Activated CD4-positive, alpha-beta memory T cell treated with anti-CD3 and anti-CD28 coated beads for 36 hours (primary cell): ENCODE data around the gene GLYATL1B. TPM values are rescaled to one million over a fixed set of nuclear protein-coding genes. Genes with fewer than 3 reads are reported as not detected.
A peak's percentile ranks its signal among the peaks of the same experiment; 100 is the strongest.
"Not testable (repeated sequence)": the region's sequence is repeated elsewhere in the genome, so short reads cannot be mapped to it uniquely, and the experiment has no call there.

Experiments used
- CTCF ChIA-PET: fragments of 350-600 bp; sonication (Branson Sonifier 250); formaldehyde crosslinking; loops from one replicate; lab custom pipeline; 2021; ENCODE audit warnings: antibody characterized with exemption, inconsistent platforms; lab: Charles Lee
- POLR2A ChIA-PET: fragments of 350-600 bp; sonication (Branson Sonifier 250); formaldehyde crosslinking; loops from one replicate; lab custom pipeline; 2021; ENCODE audit warnings: antibody characterized with exemption; lab: Charles Lee
- DNase-seq: peaks from one replicate; pipeline ENCODE4 v3.0.0-alpha.2; 2020
- H3K27ac Mint-ChIP-seq: one replicate; pipeline ENCODE4 v1.8.0; 2021; ENCODE audit warnings: mixed read lengths
- H3K27me3 Mint-ChIP-seq: one replicate; pipeline ENCODE4 v1.8.0; 2021; ENCODE audit warnings: mixed read lengths
- H3K36me3 Mint-ChIP-seq: one replicate; pipeline ENCODE4 v1.8.0; 2021; ENCODE audit warnings: mixed read lengths
- H3K4me1 Mint-ChIP-seq: one replicate; pipeline ENCODE4 v1.8.0; 2021; ENCODE audit warnings: low read depth, mixed read lengths
- H3K4me3 Mint-ChIP-seq: one replicate; pipeline ENCODE4 v1.8.0; 2021; ENCODE audit warnings: mild to moderate bottlenecking, mixed read lengths
- H3K9me3 Mint-ChIP-seq: one replicate; pipeline ENCODE4 v1.8.0; 2021; ENCODE audit warnings: mixed read lengths
- intact Hi-C: fragments of 100-400 bp; cut with micrococcal nuclease; formaldehyde crosslinking; loops from one replicate; pipeline ENCODE4 v1.15.1; 2023
- total RNA-seq, 2 experiments: library from RNA; stranded (reverse); gene quantifications; one replicate each; pipeline ENCODE4 v1.2.3, GENCODE V29; 2021

Gene GLYATL1B
- total RNA-seq, 2 experiments from 2014 or later: not detected

- CTCF ChIA-PET: interaction anchor here (0.5 to 4.7 kb wide), 15 partner anchors 9 to 64 kb away, joined by 3 to 52 read pairs (median 4); partner anchors contain the start of genes FAM111B and GLYATL1B
Observed at GRCh38 chr11:59097938-59098337, 11.8 kb downstream of the GLYATL1B start.

GRCh38 chr11:59102259-59102765 lies 16.2 kb downstream of the GLYATL1B start:
- H3K27me3 Mint-ChIP-seq: peaks cover 9% of the 10 kb centered on the region
- POLR2A ChIA-PET: no interaction called here
- H3K27ac Mint-ChIP-seq: no peak overlapping the region
- H3K4me1 Mint-ChIP-seq: peaks cover 25% of the 10 kb centered on the region
- CTCF ChIA-PET: interaction anchor here (0.7 to 9.3 kb wide), 5 partner anchors 12 to 56 kb away, joined by 3 to 73 read pairs (median 5); no protein-coding TSS in a partner anchor
- DNase-seq: peak; percentile 85
- H3K36me3 Mint-ChIP-seq: no peaks in the 10 kb centered on the region
- H3K4me3 Mint-ChIP-seq: peak overlapping the region; percentile 67
- H3K9me3 Mint-ChIP-seq: no peaks in the 10 kb centered on the region
- intact Hi-C loops: loop anchor here (1.0 to 5.0 kb wide), 2 partner anchors 34 to 45 kb away; no protein-coding TSS in a partner anchor

More at GRCh38 chr11:59097938-59098337, 11.8 kb downstream of the GLYATL1B start:
- H3K9me3 Mint-ChIP-seq, H3K4me3 Mint-ChIP-seq, H3K36me3 Mint-ChIP-seq, POLR2A ChIA-PET, H3K27ac Mint-ChIP-seq, DNase-seq: not testable (repeated sequence)
- intact Hi-C loops: loop anchor here (1.0 kb wide), 2 partner anchors 38 to 60 kb away; no protein-coding TSS in a partner anchor
- Mint-ChIP-seq H3K27me3 (peaks cover 14% of the 10 kb centered on the region), H3K4me1 (peaks cover 12% of the 10 kb centered on the region)

- peaks cover 17% of the 10 kb centered on the region for H3K36me3 Mint-ChIP-seq
- POLR2A ChIA-PET: interaction anchor here (0.9 to 2.6 kb wide), 6 partner anchors 29 to 529 kb away, joined by 3 to 22 read pairs (median 8); partner anchors contain the start of gene FAM111A
- peaks cover 3% of the 10 kb centered on the region for H3K27me3 Mint-ChIP-seq
Observed at GRCh38 chr11:59106363-59107336, 20.5 kb downstream of the GLYATL1B start, which contains the start of gene FAM111B. Gene FAM111B, plus strand, starts transcription at chr11:59107237. Its CDS starts 2,389 bp downstream, at chr11:59109626.

GRCh38 chr11:59107721-59108120 lies 21.6 kb downstream of the GLYATL1B start:
- peak overlapping the region; percentile 84 for H3K4me3 Mint-ChIP-seq
- intact Hi-C loops: loop anchor here (1.0 to 2.0 kb wide), 3 partner anchors 29 to 45 kb away; no protein-coding TSS in a partner anchor
- H3K27ac Mint-ChIP-seq: peak overlapping the region; percentile 72
- peak; percentile 54 for DNase-seq
- POLR2A ChIA-PET: interaction anchor here (0.9 to 2.6 kb wide), 4 partner anchors 37 to 531 kb away, joined by 3 to 22 read pairs (median 8); no protein-coding TSS in a partner anchor
- CTCF ChIA-PET: interaction anchor here (1.1 to 9.3 kb wide), 10 partner anchors 11 to 64 kb away, joined by 3 to 73 read pairs (median 8); partner anchors contain the start of genes DTX4 and FAM111A
- H3K36me3 Mint-ChIP-seq: peaks cover 22% of the 10 kb centered on the region
- not testable (repeated sequence) for H3K27me3 Mint-ChIP-seq, H3K9me3 Mint-ChIP-seq
- peaks cover 39% of the 10 kb centered on the region for H3K4me1 Mint-ChIP-seq

More at GRCh38 chr11:59106363-59107336, 20.5 kb downstream of the GLYATL1B start, which contains the start of gene FAM111B:
- peak; percentile 86 for DNase-seq
- CTCF ChIA-PET: interaction anchor here (1.1 to 9.3 kb wide), 13 partner anchors 10 to 65 kb away, joined by 3 to 73 read pairs (median 5); partner anchors contain the start of genes DTX4 and FAM111A
- Mint-ChIP-seq H3K27ac (peak within 1 kb of the TSS; percentile 72), H3K4me3 (peak within 1 kb of the TSS; percentile 84), H3K9me3 (no peaks in the 10 kb centered on the region), H3K4me1 (peaks cover 42% of the 10 kb centered on the region)
- intact Hi-C loops: loop anchor here (1.0 to 2.0 kb wide), 3 partner anchors 30 to 46 kb away; no protein-coding TSS in a partner anchor

GRCh38 chr11:59112494-59112893 lies 26.4 kb downstream of the GLYATL1B start:
- Mint-ChIP-seq H3K36me3 (peaks cover 63% of the 10 kb centered on the region), H3K4me3 (no peak overlapping the region), H3K27ac (no peak overlapping the region), H3K9me3 (peaks cover 8% of the 10 kb centered on the region), H3K4me1 (peaks cover 25% of the 10 kb centered on the region), H3K27me3 (no peaks in the 10 kb centered on the region)
- intact Hi-C loops: no loop called here
- DNase-seq: no peak
- POLR2A ChIA-PET: no interaction called here
- CTCF ChIA-PET: no interaction called here

- Mint-ChIP-seq H3K9me3 (peaks cover 24% of the 10 kb centered on the region), H3K27ac (no peak overlapping the region), H3K27me3 (no peaks in the 10 kb centered on the region), H3K36me3 (peaks cover 70% of the 10 kb centered on the region), H3K4me3 (no peak overlapping the region), H3K4me1 (peaks cover 10% of the 10 kb centered on the region)
- no peak for DNase-seq
- ChIA-PET POLR2A (no interaction called here), CTCF (interaction anchor here (1.9 kb wide), 1 partner anchor 21 kb away, joined by 5 read pairs; no protein-coding TSS in a partner anchor)
- intact Hi-C loops: no loop called here
Observed at GRCh38 chr11:59114344-59114743, 28.2 kb downstream of the GLYATL1B start.

- CTCF ChIA-PET: interaction anchor here (0.7 kb wide), 1 partner anchor 20 kb away, joined by 3 read pairs; no protein-coding TSS in a partner anchor
- no peak for DNase-seq
- intact Hi-C loops: no loop called here
- POLR2A ChIA-PET: no interaction called here
- Mint-ChIP-seq H3K27me3 (no peaks in the 10 kb centered on the region), H3K27ac (no peak overlapping the region), H3K36me3 (peaks cover 65% of the 10 kb centered on the region), H3K4me3 (no peak overlapping the region), H3K9me3 (peaks cover 24% of the 10 kb centered on the region), H3K4me1 (peaks cover 9% of the 10 kb centered on the region)
Observed at GRCh38 chr11:59115553-59115952, 29.4 kb downstream of the GLYATL1B start.

GRCh38 chr11:59117774-59118173 lies 31.7 kb downstream of the GLYATL1B start:
- Mint-ChIP-seq H3K36me3 (peaks cover 57% of the 10 kb centered on the region), H3K9me3 (peaks cover 24% of the 10 kb centered on the region), H3K27ac (no peak overlapping the region), H3K27me3 (no peaks in the 10 kb centered on the region), H3K4me3 (no peak overlapping the region), H3K4me1 (peaks cover 2% of the 10 kb centered on the region)
- POLR2A ChIA-PET: no interaction called here
- CTCF ChIA-PET: no interaction called here
- intact Hi-C loops: no loop called here
- no peak for DNase-seq

- POLR2A ChIA-PET: no interaction called here
- peaks cover 47% of the 10 kb centered on the region for H3K36me3 Mint-ChIP-seq
Observed at GRCh38 chr11:59119826-59120225, 33.7 kb downstream of the GLYATL1B start.

GRCh38 chr11:59135648-59136461 lies 49.7 kb downstream of the GLYATL1B start:
- Mint-ChIP-seq H3K36me3 (peaks cover 31% of the 10 kb centered on the region), H3K27me3 (no peaks in the 10 kb centered on the region)
- POLR2A ChIA-PET: interaction anchor here (1.3 to 1.5 kb wide), 2 partner anchors 13 to 30 kb away, joined by 3 to 5 read pairs; no protein-coding TSS in a partner anchor

More at GRCh38 chr11:59119826-59120225, 33.7 kb downstream of the GLYATL1B start:
- DNase-seq: no peak
- no peak overlapping the region for H3K4me3 Mint-ChIP-seq
- H3K9me3 Mint-ChIP-seq: peaks cover 24% of the 10 kb centered on the region
- intact Hi-C loops: no loop called here
- no peaks in the 10 kb centered on the region for H3K4me1 Mint-ChIP-seq
- no peak overlapping the region for H3K27ac Mint-ChIP-seq
- CTCF ChIA-PET: interaction anchor here (1.0 to 2.8 kb wide), 4 partner anchors 12 to 62 kb away, joined by 3 to 13 read pairs (median 4); no protein-coding TSS in a partner anchor
- no peaks in the 10 kb centered on the region for H3K27me3 Mint-ChIP-seq

More at GRCh38 chr11:59135648-59136461, 49.7 kb downstream of the GLYATL1B start:
- peaks cover 13% of the 10 kb centered on the region for H3K9me3 Mint-ChIP-seq
- intact Hi-C loops: loop anchor here (1.0 to 2.0 kb wide), 5 partner anchors 29 to 177 kb away; partner anchors contain the start of gene FAM111B
- H3K4me3 Mint-ChIP-seq: peak overlapping the region; percentile 57
- peaks cover 7% of the 10 kb centered on the region for H3K4me1 Mint-ChIP-seq
- no peak overlapping the region for H3K27ac Mint-ChIP-seq
- DNase-seq: peak; percentile 91
- CTCF ChIA-PET: interaction anchor here (0.6 to 4.7 kb wide), 35 partner anchors 8 to 1200 kb away, joined by 3 to 73 read pairs (median 5); partner anchors contain the start of genes DTX4 and FAM111B
